Measurements from ENCODE around the gene RAPGEF1.

Gene RAPGEF1

DNA sequence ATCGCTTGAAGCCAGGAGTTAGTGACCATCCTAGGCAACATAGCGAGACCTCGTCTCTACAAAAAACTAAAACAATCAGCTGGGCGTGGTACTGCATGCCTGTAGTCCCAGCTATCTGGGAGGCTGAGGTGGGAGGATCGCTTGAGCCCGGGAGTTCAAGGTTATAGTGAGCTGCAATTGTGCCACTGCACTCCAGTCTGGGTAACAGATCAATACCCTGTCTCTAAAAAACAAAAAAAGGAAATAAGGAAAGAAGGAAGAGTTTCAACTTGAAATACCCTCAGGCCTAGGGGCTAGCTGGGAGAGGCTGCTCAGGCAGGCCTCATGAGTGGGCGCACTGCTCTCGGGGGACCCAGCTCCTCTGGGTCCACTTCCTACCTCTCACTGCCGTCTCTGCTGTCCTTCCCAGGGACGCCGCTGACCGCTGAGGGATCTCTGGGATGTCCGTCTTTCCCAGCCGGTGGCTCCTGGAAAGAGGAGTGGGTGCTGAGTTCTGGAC, 138.1 kb downstream of the RAPGEF1 start:
- no peak for DNase-seq

- DNase-seq = no peak
These were observed 141.8 kb downstream of the RAPGEF1 start for GRCh38 chr9:131598121-131598520.

DNA sequence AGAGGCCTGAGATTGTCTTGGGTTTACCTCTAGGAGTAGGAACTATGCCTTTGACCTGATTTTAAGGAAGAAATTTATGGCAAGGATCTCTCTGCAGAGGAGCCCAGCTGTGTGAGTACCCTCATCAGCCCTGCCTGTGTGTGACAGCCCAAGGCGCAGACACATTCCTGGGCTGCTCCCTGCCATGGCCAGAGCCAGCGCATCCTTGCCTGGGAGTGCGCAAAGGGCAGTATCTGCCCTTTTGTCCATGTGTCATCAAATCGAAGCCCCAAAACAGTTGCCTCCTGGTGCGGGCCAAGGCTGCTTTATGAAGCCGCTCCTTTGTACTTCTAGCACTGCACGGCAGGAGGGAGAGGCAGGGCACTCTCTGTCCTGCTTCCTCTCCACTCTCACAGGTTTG, 142.6 kb downstream of the RAPGEF1 start:
- no peak for DNase-seq

- no peak for DNase-seq
These were observed 143.5 kb downstream of the RAPGEF1 start for GRCh38 chr9:131596430-131596743.

GRCh38 chr9:131595696-131596429, 144.0 kb downstream of the RAPGEF1 start:
- DNase-seq = no peak

DNA sequence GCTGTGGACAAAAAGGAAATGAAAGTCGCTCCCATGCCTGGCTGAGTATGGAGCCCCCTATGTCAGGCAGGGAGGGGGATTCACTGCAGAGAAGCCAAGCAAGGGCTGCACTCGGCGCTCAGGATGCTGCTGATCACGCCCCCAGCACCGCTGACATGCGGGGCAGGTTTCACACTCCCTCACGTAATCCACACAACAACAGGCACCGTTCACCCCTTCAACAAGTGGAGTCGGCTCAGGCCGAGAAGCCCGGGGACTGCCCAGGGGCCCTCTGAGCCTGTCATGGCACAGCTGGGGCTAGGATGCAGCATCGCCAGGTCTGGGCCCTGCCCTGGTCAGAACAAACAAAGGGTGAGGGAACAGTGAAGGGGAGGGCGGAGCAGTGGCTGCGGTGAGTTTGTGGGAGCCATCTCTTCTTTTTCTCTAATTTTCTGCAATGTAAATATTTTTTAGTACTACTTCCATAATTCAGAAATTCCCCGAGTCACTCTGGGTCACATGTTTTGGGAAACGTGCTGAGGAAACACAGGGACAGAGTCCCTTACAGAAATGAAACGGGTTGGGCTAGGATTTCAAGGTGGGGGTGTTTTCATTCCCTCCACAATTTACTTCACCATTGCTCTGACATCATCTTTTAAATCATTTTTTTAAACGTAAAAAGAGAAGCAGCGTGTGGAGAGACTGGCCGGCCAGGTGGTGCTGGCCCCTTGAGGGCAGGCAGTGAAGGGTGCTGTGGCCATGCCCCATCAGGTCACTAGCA, 144.8 kb downstream of the RAPGEF1 start:
- no peak for DNase-seq

GRCh38 chr9:131593936-131594665, 145.8 kb downstream of the RAPGEF1 start:
- peak; percentile 39 to 79 for DNase-seq

DNA sequence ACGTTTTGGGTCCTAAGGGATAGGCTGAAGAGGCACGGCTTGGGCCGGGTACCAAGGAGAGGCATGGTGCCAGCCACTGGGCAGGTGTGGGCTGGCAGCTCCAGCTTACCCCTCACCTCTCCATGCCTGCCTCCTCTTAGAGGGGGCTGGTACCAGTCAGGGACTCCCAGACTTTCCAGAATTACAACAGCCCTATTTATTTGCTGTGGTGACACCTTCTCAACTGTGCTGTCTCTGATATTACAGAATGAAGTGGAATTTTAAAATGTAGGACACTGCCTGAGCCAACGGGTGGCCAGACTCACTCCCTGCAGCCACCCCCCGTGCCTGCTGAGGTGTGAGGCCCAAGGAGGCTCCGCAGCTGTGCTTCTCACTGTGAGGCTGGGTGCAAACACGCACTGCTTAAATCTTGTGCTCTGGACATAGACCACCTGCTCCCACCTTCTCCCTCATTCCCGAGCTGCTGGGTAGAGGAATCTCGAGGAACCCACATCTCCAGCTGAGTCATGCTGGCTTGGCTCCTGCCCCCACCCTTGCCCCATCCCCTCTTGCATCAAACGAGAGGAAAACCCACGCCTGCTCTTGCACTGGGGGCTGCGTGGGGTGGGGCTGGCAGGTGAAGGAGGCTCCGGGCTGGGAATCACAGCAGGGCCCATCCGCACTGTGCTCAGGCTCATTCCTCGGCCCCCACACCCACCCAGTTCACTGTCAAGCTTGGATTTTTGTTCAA, 146.6 kb downstream of the RAPGEF1 start:
- DNase-seq = no peak

DNA sequence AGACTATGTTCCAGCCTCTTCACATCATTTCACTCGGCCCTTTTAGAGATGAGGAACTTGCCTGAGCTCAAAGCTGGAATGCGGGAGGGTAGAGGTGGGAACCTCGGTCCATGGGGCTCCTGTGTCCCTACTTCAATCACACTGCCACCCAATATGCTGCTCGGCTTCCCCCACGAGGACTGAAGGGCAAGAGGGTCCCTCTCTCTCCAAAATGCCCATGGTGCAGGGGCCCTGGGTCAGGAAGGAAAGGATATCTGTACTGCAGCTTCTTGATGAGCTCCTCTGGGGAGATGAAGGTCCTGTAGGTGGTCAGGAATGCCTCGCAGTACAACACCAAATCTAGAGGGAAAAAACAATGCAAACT, 148.0 kb downstream of the RAPGEF1 start:
- no peak for DNase-seq

DNA sequence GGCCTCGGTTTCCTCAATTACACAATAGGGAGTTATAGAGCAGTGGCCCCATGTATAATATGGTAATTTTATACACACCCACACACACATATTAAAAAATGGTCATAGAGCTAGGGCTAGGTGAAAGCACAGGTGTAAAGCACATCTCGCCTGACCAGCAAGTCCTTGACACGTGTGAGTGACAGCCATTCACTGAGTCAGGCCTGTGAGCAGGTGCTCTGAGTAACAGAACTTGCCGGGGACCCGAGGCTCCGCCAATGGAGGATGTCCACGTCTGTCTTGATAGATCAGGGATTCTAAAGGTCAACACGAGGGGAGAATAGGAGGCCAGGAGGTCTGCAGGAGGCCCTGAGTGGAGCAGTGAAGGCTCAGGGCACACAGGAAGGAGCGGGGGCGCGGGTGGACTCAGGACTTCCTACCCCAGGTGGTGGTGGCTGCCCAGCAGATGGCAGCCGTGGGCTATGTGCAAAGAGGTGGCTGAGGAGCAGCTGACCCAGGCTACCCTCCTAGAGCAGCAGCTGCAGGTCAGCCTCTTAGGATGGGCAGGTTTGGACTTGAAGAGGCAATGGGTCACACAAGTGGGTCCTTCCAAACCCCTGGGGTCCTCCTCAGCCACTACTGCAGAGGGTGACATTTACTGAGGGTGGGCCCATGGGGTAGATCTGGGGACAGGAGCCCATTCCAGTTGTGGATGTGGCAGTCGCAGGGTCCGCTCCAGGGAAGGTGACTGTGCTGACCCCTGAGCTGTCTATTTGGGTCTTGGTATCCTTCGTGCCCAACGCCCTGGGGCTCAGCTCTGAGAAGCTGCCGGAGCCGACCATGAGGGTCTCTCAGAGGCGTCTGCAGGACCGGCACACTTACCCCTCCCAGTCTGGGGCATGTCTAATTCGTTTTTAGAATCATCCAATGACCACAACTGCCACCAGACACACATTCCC, 148.7 kb downstream of the RAPGEF1 start:
- DNase-seq = peak; percentile 63 to 81

- no peak for DNase-seq
These were observed 149.4 kb downstream of the RAPGEF1 start for GRCh38 chr9:131590449-131590848.

- no peak for DNase-seq
These were observed 149.9 kb downstream of the RAPGEF1 start for GRCh38 chr9:131589993-131590392.

DNA sequence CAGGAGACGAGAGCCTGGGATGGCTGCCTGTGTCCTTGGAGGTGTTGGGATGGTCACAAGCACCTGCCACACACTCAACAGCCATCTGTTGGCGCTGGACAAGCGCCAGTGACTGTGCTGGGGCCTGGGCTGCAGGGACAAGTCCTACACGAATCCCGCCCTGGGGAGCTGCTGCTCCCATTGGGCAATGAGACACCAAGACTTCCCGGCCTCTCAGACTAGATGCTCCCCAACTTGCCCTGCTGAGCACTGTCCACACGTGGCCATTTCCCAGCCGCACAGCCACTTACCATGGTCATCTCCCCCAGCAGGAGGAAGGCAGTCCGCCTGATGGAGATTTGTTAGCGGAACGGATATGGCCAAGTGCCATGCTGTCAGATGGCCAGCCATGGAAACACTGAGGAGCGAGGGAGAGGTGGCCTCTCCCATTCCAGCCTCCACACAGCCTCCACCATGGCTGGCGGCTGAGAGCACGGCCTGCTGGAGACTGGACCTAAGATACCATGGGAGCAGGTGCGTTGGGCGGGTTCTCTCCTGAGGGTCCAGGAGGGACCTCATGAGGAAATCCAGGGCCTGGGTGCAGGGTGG, 150.7 kb downstream of the RAPGEF1 start:
- DNase-seq = peak; percentile 69 to 92

DNA sequence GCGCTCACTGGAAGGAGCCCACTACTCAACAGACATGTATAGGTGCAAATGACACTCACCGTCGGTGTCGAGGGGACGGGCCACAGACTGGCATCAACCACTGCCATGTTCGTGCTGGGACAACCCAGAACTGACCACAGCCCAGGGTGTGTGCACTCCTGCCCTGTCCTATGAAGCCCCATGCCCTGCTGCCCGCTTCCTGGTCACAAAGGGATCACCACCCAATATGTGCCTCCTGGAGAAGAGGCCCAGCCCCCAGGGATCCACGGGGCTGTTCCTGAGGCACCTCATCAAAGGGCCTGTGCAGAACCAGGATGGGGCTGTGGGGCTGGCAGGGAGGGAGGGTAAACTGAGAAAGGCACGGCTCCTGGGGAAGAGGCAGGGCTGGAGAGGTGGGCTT, 151.5 kb downstream of the RAPGEF1 start:
- no peak for DNase-seq

GRCh38 chr9:131587906-131588305, 152.0 kb downstream of the RAPGEF1 start:
- no peak for DNase-seq

- no peak for DNase-seq
These were observed 152.5 kb downstream of the RAPGEF1 start for GRCh38 chr9:131587331-131587730.

- DNase-seq = no peak
These were observed 154.5 kb downstream of the RAPGEF1 start for GRCh38 chr9:131585375-131585774.

GRCh38 chr9:131584858-131585257, 155.0 kb downstream of the RAPGEF1 start:
- no peak for DNase-seq

DNA sequence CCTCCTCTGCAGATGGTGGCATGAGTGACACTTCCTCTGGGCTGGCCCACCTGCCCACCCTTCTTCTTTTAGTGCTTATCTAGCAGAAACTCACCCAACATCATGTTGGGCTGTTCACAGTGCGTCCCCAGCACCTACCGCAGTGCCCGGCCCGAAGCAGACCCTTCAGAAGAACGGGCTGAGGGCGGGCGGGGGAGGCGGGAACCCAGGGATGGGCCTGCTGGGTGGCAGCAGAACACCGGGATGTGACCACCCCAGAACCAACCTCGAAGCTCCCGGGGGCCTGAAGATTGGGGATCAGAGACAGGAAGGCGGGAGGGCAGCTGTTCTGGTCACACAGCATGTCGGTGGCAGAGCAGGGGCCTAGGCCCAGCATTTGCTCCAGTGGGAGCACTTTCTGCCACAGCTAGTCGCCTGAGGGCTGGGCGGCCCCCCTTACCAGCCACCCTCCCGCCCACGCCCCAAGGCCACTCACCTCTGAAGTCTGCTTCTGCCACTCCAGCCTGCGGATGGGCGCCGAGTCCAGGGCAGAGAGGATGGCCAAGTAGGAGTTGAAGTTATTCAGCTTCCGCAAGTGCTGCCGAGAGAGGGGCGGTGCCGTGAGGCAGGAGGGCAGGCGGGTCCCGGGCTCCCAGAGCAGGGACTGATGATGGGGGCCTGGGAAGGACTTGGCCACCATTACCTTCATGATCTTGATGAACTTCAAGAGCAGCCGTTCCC, 155.9 kb downstream of the RAPGEF1 start:
- DNase-seq = no peak

- DNase-seq = no peak
These were observed 156.6 kb downstream of the RAPGEF1 start for GRCh38 chr9:131583337-131583645.
